OCI-LY7 (cell line): ENCODE data around the gene EEF1E1. TPM values are rescaled to one million over a fixed set of nuclear protein-coding genes. Genes with fewer than 3 reads are reported as not detected.

Source experiments
- Bru-seq: library from RNA; stranded (reverse); fragments of 400-500 nt; gene quantifications from one replicate; lab custom pipeline; 2021; lab: Mats Ljungman, UMichigan
- BruChase-seq, 2 experiments: library from RNA; stranded (reverse); fragments of 400-500 nt; gene quantifications; one replicate each; lab custom pipeline; 2021; lab: Mats Ljungman, UMichigan
- BruUV-seq: library from RNA; stranded (reverse); fragments of 400-500 nt; replicated peaks from 2 replicates; lab custom pipeline; 2021; lab: Mats Ljungman, UMichigan
- CTCF ChIA-PET: fragments of 300-600 bp; sonication (Branson Sonifier 250); formaldehyde crosslinking; loops from one replicate; lab custom pipeline; 2022; ENCODE audit warnings: antibody characterized with exemption; ENCODE audit not compliant: unreplicated experiment; lab: Charles Lee
- POLR2A ChIA-PET: fragments of 300-600 bp; sonication (Branson Sonifier 250); formaldehyde crosslinking; loops from one replicate; lab custom pipeline; 2022; ENCODE audit warnings: antibody characterized with exemption; lab: Charles Lee
- DNase-seq: peaks from one replicate; pipeline ENCODE4 v3.0.0-alpha.2; 2015; ENCODE audit warnings: low spot score
- H2AFZ ChIP-seq: fragments of 200-600 bp; sonication (generic), shearing (Covaris generic); 2 replicates; pipeline ENCODE4 v1.6.1; 2014; ENCODE audit warnings: mild to moderate bottlenecking, antibody characterized with exemption, low read length, moderate library complexity
- H3K27ac ChIP-seq: fragments of 200-600 bp; sonication (generic); 2 replicates; pipeline ENCODE4 v1.5.1; 2014; ENCODE audit warnings: mixed run types, low read depth, mild to moderate bottlenecking, moderate library complexity, low read length, inconsistent platforms; ENCODE audit not compliant: poor library complexity, severe bottlenecking
- H3K36me3 ChIP-seq: fragments of 200-600 bp; sonication (generic); 2 replicates; pipeline ENCODE4 v1.6.1; 2014; ENCODE audit warnings: mild to moderate bottlenecking, antibody characterized with exemption, low read length, moderate library complexity, mixed read lengths; ENCODE audit not compliant: insufficient read depth
- H3K4me1 ChIP-seq: fragments of 200-600 bp; sonication (generic); 2 replicates; pipeline ENCODE4 v1.5.1; 2014; ENCODE audit warnings: mild to moderate bottlenecking, low read length; ENCODE audit not compliant: insufficient read depth, poor library complexity, severe bottlenecking
- H3K4me2 ChIP-seq: fragments of 200-600 bp; sonication (generic); 2 replicates; pipeline ENCODE4 v1.6.1; 2014; ENCODE audit warnings: mild to moderate bottlenecking, low read length
- H3K4me3 ChIP-seq: fragments of 200-600 bp; sonication (generic); 2 replicates; pipeline ENCODE4 v1.5.1; 2014; ENCODE audit warnings: mild to moderate bottlenecking, low read depth, low read length; ENCODE audit not compliant: poor library complexity, severe bottlenecking
- H3K79me2 ChIP-seq: fragments of 200-600 bp; sonication (generic); 2 replicates; pipeline ENCODE4 v1.6.1; 2016; ENCODE audit warnings: low read depth, mild to moderate bottlenecking, low read length, moderate library complexity, mixed read lengths; ENCODE audit not compliant: insufficient read depth
- H3K9me2 ChIP-seq: fragments of 200-600 bp; sonication (generic); 2 replicates; pipeline ENCODE4 v1.6.1; 2016; ENCODE audit warnings: mild to moderate bottlenecking, low read length, mixed read lengths; ENCODE audit not compliant: insufficient read depth
- H3K9me3 ChIP-seq: fragments of 200-600 bp; sonication (generic); 2 replicates; pipeline ENCODE4 v1.6.1; 2014; ENCODE audit warnings: mild to moderate bottlenecking, mixed run types, low read length, mixed read lengths
- H4K20me1 ChIP-seq: fragments of 200-600 bp; sonication (generic); 2 replicates; pipeline ENCODE4 v1.6.1; 2014; ENCODE audit warnings: mild to moderate bottlenecking, antibody characterized with exemption, low read length, moderate library complexity, mixed read lengths; ENCODE audit not compliant: insufficient read depth
- CTCF ChIP-seq: fragments of 200-600 bp; sonication (generic); conservative IDR thresholded peaks from 2 replicates; pipeline ENCODE4 v1.5.1; 2014; ENCODE audit warnings: mild to moderate bottlenecking, antibody characterized with exemption, low read length, moderate library complexity, mixed read lengths
- EZH2phosphoT487 ChIP-seq: fragments of 200-600 bp; sonication (generic); IDR thresholded peaks from 2 replicates; pipeline ENCODE4 v1.6.1; 2018; ENCODE audit warnings: low read depth, borderline replicate concordance, mild to moderate bottlenecking, mixed run types, antibody characterized with exemption, low read length, moderate library complexity, mixed read lengths
- intact Hi-C: fragments of 100-400 bp; cut with micrococcal nuclease; formaldehyde crosslinking; loops from one replicate; pipeline ENCODE4 v1.10.0; 2022; ENCODE audit not compliant: unreplicated experiment
- long read RNA-seq: library from polyadenylated mRNA; stranded (forward); transcript quantifications from one replicate; pipeline ENCODE4 v2.0.0, GENCODE V29; 2022
- total RNA-seq, 2 experiments: library from RNA; depleted of rRNA in 1 of 2; stranded (reverse); fragments of >200 nt in 1 of 2; shearing (Covaris generic) in 1 of 2; gene quantifications; 2 replicates each; pipeline ENCODE4 v1.2.3, GENCODE V29; 2014 to 2022

Gene EEF1E1
- total RNA-seq (2014; rRNA removed; shearing (Covaris generic)) = 54.6 and 70.9 TPM in 2 replicates
- 68.0 and 70.5 TPM in 2 replicates for total RNA-seq (2022)
- Bru-seq, nascent RNA = percentile 96 among the genes with signal in this experiment
- BruChase-seq, experiment 1, labeled RNA remaining after a 6-hour chase = percentile 98 among the genes with signal in this experiment
- BruChase-seq, experiment 2, labeled RNA remaining after a 2-hour chase = percentile 98 among the genes with signal in this experiment
- long read RNA-seq, transcript EEF1E1-205 (3 exons, 654 nt) = minor isoform, 10 of 96 reads
- long read RNA-seq, transcript EEF1E1-201 (4 exons, 1,077 nt) = major isoform, 64 of 96 reads
- long read RNA-seq, partial matches to known transcripts = 15 of 96 reads
- long read RNA-seq, other reads (novel, unspliced or antisense) = 5 of 96 reads

GRCh38 chr6:8102122-8102958 lies at the start of gene EEF1E1:
EEF1E1 (minus strand) TSS chr6:8102548; CDS start chr6:8102521, 27 bp downstream.
- Histone ChIP-seq H3K79me2 (peaks cover 49% of the 10 kb centered on the region), H3K9me3 (no peaks in the 10 kb centered on the region; the same call in 1 of the 2 replicates), H3K4me2 (peak within 1 kb of the TSS; percentile 76), H3K4me3 (peak within 1 kb of the TSS; percentile 81), H3K4me1 (peaks cover 19% of the 10 kb centered on the region), H2AFZ (peak within 1 kb of the TSS; percentile 100), H4K20me1 (peaks cover 6% of the 10 kb centered on the region; the same call in 1 of the 2 replicates), H3K9me2 (no peaks in the 10 kb centered on the region), H3K36me3 (peaks cover 29% of the 10 kb centered on the region), H3K27ac (peak within 1 kb of the TSS; percentile 47)
- BruUV-seq = TSS peak; percentile 68
- peak; percentile 97 for DNase-seq
- no peak for TF ChIP-seq EZH2phosphoT487
- no peak for TF ChIP-seq CTCF
- intact Hi-C loops = loop anchor here (1.0 to 10.0 kb wide), 2 partner anchors 38 to 332 kb away; partner anchors contain the start of genes BLOC1S5 and SLC35B3
- ChIA-PET POLR2A (interaction anchor here (0.6 to 2.5 kb wide), 14 partner anchors 8 to 511 kb away, joined by 3 to 22 read pairs (median 3); partner anchors contain the start of gene BLOC1S5), CTCF (interaction anchor here (0.9 to 1.0 kb wide), 2 partner anchors 17 to 36 kb away, joined by 3 read pairs; no protein-coding TSS in a partner anchor)

DNA sequence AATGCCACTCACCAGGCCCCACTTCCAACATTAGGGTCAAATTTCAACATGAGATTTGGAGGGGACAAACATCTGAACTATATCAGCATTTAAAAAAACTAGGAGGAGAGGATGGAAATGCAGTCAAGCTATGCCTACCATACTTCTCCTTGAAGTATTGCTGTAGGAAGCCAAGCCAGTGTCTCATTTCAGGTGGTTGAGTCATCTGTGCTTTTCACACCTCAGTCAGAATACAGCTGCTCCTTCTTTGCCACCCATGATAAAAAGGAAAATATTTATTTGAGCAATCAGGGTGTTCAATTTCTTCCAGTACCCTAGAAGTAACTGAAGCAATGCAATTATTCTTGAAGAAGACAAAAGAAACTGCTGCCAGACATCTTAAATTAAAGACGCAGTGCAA lies 47.0 kb upstream of the EEF1E1 start:
- no peaks in the 10 kb centered on the region for H4K20me1 ChIP-seq
- CTCF ChIA-PET = no interaction called here
- no peak overlapping the region for H3K4me2 ChIP-seq
- H3K27ac ChIP-seq = no peak overlapping the region
- no peaks in the 10 kb centered on the region for H3K9me2 ChIP-seq
- no peaks in the 10 kb centered on the region for H3K36me3 ChIP-seq
- no peak overlapping the region for H2AFZ ChIP-seq
- no peaks in the 10 kb centered on the region for H3K4me1 ChIP-seq
- H3K4me3 ChIP-seq = no peak overlapping the region
- intact Hi-C loops = no loop called here
- no TSS peak for BruUV-seq
- DNase-seq = no peak
- no peaks in the 10 kb centered on the region for H3K9me3 ChIP-seq
- TF ChIP-seq EZH2phosphoT487 = no peak
- TF ChIP-seq CTCF = no peak
- H3K79me2 ChIP-seq = no peaks in the 10 kb centered on the region
- POLR2A ChIA-PET = interaction anchor here (0.6 kb wide), 1 partner anchor 316 kb away, joined by 3 read pairs; no protein-coding TSS in a partner anchor
